Body of pancreas (tissue), 4 donors: Measurements from ENCODE around the gene BRD3.

Source experiments
- POLR2A ChIP-seq, 3 donors: fragments of 450-650 bp; IDR thresholded peaks; one replicate each; pipeline ENCODE4 v1.6.1; 2016; ENCODE audit warnings: antibody characterized with exemption in 3 of 3, mild to moderate bottlenecking in 2 of 3
- TF ChIP-seq, protein P1 (sequence below), 7 experiments: fragments of 450-650 bp in 4 of 7; fragments of 200-600 bp in 3 of 7; sonication (generic) in 3 of 7; IDR thresholded peaks; one replicate each; pipeline ENCODE4 v1.5.1; 2016 to 2019; ENCODE audit warnings: antibody characterized with exemption in 7 of 7

DNA sequence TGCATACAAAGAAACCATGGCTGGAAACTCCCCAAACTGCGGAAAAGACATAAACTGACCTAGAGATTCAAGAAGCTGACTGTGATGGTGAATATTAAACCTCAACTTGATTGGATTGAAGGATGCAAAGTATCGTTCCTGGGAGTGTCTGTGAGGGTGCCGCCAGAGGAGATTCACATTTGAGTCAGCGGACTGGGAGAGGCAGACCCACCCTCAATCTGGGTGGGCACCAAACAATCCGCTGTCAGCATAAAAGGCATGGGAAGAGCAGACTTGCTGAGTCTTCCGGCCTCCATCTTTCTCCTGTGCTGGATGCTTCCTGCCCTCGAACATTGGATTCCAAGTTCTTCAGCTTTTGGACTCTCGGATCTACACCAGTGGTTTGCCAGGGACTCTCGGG lies 43.2 kb upstream of the BRD3 start:
- TF ChIP-seq POLR2A (IDR thresholded peaks at IDR 0.05): no peak
- TF ChIP-seq, protein P1, sequence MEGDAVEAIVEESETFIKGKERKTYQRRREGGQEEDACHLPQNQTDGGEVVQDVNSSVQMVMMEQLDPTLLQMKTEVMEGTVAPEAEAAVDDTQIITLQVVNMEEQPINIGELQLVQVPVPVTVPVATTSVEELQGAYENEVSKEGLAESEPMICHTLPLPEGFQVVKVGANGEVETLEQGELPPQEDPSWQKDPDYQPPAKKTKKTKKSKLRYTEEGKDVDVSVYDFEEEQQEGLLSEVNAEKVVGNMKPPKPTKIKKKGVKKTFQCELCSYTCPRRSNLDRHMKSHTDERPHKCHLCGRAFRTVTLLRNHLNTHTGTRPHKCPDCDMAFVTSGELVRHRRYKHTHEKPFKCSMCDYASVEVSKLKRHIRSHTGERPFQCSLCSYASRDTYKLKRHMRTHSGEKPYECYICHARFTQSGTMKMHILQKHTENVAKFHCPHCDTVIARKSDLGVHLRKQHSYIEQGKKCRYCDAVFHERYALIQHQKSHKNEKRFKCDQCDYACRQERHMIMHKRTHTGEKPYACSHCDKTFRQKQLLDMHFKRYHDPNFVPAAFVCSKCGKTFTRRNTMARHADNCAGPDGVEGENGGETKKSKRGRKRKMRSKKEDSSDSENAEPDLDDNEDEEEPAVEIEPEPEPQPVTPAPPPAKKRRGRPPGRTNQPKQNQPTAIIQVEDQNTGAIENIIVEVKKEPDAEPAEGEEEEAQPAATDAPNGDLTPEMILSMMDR (IDR thresholded peaks at IDR 0.05): no peak
